HG03108 (cell line): ENCODE results near the gene LRRC23.

Source experiments
- ATAC-seq: cut with Tn5 transposase; IDR thresholded peaks from one replicate; pipeline ENCODE4 v1.9.1; 2021; ENCODE audit warnings: moderate library complexity; ENCODE audit not compliant: unreplicated experiment

Gene LRRC23

GRCh38 chr12:6955108-6956020 is 50.7 kb downstream of the LRRC23 start:
- ATAC-seq = no peak

GRCh38 chr12:6956021-6956727 is 51.6 kb downstream of the LRRC23 start:
- ATAC-seq = no peak

- ATAC-seq = no peak
These were observed 52.6 kb downstream of the LRRC23 start for GRCh38 chr12:6957151-6957701.

DNA sequence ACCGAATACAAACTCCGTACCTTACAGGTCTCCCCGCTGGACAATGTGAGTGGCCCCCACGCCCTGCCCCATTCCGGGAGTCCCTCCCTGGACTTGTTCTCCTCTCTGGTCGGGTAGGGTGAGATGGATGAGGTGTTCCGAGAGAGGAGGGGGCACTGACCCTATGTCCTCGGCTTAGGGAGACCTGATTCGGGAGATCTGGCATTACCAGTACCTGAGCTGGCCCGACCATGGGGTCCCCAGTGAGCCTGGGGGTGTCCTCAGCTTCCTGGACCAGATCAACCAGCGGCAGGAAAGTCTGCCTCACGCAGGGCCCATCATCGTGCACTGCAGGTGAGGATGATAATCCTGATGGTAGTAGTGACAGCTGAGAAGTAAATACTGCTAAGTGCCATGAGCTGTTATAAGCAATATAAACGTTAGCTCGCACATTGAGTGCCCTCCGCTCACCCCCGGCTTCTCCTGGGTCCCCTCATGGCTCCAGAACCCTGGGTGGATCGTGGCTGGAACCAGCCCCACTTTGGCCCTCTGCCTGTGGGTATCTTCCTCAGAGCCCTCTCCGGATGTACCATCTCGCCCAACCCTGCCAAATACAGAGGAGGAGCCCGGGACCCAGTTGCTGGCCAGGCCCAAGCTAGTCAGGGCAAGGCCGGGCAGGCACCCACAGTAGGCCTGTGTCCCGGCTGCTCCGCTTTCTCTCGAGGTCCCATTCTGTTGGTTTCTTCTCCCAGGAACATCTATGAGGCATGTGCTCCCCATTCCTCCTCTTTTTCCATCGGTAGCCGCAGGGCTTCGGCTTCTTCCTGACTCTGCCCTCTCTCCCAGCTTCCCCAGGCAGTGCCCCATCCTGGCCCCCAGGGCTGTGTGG is 53.4 kb downstream of the LRRC23 start:
- no peak for ATAC-seq

DNA sequence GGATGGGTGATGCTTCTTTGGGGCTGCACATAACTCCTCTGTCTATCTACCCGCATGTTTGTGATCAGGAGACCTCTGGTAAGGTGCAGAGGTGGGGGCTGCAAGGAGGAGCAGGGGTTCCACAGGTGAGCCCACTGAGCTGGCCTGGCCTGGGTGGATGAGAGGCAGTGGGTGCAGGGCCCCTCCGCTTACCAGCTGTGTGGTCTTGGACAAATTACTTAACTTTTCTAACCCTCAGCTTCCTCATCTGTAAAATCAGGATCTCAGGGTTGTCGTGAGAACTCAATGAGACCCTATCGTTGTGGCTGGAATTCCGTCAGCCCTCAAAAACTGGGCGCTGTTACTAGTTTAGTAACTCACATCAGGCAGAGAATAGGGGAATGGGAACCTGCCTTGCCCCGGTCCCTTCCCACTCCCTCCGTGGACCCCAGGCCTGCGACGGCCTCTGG is 54.0 kb downstream of the LRRC23 start:
- no peak for ATAC-seq

GRCh38 chr12:6959058-6959804 is 54.6 kb downstream of the LRRC23 start:
- peak; percentile 52 for ATAC-seq

DNA sequence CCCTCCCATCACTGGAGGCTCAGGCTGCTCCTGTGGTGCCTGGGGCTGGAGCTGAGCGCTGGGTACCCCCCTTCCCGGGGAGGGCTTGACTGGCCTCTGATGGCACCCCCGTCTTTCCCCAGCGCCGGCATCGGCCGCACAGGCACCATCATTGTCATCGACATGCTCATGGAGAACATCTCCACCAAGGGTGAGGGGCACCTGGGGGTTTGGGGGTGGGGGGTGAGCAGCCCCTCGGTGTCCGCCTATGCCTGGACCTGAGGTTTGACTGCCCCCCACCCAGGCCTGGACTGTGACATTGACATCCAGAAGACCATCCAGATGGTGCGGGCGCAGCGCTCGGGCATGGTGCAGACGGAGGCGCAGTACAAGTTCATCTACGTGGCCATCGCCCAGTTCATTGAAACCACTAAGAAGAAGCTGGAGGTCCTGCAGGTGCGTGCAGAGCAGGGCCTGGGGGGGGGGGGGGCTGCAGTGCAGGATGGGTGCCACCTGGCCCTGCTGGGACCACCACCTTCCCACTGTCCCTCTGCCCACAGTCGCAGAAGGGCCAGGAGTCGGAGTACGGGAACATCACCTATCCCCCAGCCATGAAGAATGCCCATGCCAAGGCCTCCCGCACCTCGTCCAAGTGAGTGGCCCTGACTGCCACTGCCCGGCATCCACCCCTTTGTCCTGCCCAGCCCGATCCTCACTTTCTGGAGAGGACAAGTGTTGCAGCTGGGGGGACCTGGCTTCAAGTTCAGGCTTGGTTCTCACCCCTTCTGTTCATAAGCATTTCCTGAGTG is 55.4 kb downstream of the LRRC23 start:
- no peak for ATAC-seq

DNA sequence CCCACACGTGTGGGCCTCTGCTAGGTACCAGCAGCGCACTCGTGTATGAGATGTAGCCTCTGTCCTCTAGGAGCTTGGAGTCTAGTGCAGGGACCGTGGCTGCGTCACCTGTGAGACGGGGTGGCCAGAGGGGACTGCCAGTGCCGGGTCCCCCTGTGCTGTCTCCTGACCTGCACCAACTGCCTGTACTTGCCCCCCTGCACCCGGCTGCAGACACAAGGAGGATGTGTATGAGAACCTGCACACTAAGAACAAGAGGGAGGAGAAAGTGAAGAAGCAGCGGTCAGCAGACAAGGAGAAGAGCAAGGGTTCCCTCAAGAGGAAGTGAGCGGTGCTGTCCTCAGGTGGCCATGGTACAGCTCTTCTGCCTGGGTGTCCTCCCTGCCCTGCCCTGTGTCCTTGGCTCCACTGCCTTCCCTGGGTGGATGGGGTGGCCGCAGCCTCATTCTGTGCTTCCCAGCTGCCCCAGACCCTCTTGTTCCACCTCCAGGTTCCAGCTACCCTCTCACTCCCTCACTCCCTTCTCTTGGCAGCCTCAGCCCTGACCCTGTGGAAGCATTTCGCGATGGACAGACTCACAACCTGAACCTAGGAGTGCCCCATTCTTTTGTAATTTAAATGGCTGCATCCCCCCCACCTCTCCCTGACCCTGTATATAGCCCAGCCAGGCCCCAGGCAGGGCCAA is 56.1 kb downstream of the LRRC23 start:
- ATAC-seq = peak; percentile 32

DNA sequence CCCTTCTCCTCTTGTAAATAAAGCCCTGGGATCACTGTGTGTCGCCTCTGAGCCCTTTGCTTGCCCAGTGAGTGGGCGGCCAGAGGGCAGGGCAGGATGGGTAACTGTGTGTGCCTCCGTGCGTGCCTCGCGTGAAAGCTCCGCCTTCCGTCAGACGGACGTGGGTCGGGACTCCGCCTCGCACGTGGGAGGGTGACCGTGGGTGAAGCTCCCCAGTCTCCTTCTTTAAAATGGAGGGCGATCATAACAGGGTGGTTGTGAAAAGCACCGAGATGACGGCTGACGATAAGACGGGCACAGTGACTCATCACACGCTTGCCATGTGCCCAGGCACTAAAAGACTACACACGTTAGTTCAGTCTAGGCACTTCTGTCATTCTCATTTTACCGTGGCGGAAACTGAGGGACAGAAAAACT is 56.7 kb downstream of the LRRC23 start:
- no peak for ATAC-seq

DNA sequence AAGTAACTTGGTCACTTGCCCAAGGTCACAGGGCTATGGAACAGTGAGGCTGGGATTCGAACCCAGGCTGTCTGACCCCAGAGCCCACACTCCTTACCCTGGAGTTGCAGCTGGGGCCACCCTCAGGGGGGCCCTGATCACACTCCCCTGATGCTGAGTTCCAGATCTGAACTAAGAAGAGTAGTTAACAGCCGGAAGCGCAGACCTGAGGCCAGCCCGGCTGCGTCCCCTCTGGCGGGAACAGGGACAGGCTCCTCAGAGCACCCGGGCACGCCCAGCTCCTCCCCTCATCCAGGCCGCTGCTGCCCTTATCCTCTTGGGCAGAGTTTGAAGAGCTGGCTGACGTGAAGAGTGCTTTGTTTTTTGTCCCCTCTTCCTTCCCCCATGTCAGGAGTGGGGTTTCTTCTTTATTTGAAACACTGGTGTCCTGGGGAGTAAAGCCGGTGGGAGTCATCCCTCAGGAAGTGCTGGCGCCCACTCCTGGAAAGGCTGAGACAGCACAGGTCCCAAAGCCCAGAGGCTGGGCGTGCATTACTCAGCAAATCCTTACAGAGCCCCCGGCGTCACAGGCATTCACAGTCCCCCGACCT is 57.2 kb downstream of the LRRC23 start:
- ATAC-seq = no peak

GRCh38 chr12:6962285-6963015 is 57.8 kb downstream of the LRRC23 start:
- ATAC-seq = no peak

DNA sequence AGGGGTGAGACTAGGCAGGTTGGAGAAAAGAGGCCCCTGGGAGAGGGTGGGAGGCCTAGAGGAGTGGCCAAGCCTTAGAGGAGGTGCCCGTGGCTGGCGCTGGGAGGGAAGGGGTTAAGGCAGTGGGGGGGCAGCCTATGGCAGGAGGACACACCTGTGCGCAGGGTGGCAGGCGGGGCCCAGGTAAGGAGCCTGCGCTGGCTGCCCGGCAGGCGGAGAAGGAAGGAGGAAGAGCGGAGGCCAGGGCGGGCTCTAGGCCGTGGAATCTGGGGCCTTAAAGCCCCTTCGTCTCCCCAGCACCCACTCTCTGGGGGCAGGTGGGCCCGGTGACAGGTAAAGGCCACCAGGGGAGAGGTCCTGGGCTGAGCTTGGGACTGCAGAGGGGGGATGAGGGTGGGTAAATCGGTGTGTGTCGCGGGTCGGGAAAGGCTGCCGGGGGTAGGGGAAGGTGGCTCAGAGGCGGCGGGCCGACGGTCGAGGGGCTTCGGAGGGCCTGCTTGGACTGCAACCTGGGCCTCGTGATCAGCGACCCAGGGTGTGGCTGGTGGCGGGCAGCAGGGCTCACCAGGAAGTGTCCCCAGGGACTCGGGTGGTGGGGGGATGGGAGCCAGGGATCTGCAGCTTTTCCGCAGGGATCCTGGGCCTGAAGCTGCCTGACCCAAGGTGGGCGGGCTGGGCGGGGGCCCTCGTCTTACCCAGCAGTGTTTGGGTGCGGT is 58.6 kb downstream of the LRRC23 start:
- no peak for ATAC-seq
